Subcutaneous abdominal adipose tissue (tissue), 5 donors: ENCODE results near the gene ENPEP.

Experiments
- H3K27ac ChIP-seq: one replicate; pipeline ENCODE4 v1.7.0; 2013; ENCODE audit warnings: low read depth, mild to moderate bottlenecking, inconsistent platforms, low read length, moderate library complexity
- H3K27me3 ChIP-seq, 5 donors: one replicate each; pipeline ENCODE4 v1.7.0; 2013; ENCODE audit warnings: low read length in 5 of 5, inconsistent platforms in 1 of 5; ENCODE audit not compliant: control insufficient read depth in 5 of 5, insufficient read depth in 4 of 5
- H3K36me3 ChIP-seq, 5 donors: one replicate each; pipeline ENCODE4 v1.7.0; 2013; ENCODE audit warnings: low read length in 5 of 5; ENCODE audit not compliant: control insufficient read depth in 5 of 5, insufficient read depth in 5 of 5
- H3K4me1 ChIP-seq, 5 donors: one replicate each; pipeline ENCODE4 v1.7.0; 2013; ENCODE audit warnings: low read length in 5 of 5, mild to moderate bottlenecking in 3 of 5, moderate library complexity in 1 of 5; ENCODE audit not compliant: control insufficient read depth in 5 of 5, insufficient read depth in 5 of 5
- H3K4me3 ChIP-seq, 5 donors: one replicate each; pipeline ENCODE4 v1.7.0; 2013; ENCODE audit warnings: low read length in 5 of 5, low read depth in 1 of 5
- H3K9ac ChIP-seq, 5 donors: one replicate each; pipeline ENCODE4 v1.7.0; 2013; ENCODE audit warnings: low read length in 5 of 5, mild to moderate bottlenecking in 4 of 5, moderate library complexity in 3 of 5
- H3K9me3 ChIP-seq, 5 donors: one replicate each; pipeline ENCODE4 v1.7.0; 2013; ENCODE audit warnings: low read length in 5 of 5; ENCODE audit not compliant: control insufficient read depth in 5 of 5
- donor health status: healthy.
- donor health status: healthy.
- donor health status: healthy.
- donor health status: healthy.
- donor health status: healthy.

ENPEP gene

DNA sequence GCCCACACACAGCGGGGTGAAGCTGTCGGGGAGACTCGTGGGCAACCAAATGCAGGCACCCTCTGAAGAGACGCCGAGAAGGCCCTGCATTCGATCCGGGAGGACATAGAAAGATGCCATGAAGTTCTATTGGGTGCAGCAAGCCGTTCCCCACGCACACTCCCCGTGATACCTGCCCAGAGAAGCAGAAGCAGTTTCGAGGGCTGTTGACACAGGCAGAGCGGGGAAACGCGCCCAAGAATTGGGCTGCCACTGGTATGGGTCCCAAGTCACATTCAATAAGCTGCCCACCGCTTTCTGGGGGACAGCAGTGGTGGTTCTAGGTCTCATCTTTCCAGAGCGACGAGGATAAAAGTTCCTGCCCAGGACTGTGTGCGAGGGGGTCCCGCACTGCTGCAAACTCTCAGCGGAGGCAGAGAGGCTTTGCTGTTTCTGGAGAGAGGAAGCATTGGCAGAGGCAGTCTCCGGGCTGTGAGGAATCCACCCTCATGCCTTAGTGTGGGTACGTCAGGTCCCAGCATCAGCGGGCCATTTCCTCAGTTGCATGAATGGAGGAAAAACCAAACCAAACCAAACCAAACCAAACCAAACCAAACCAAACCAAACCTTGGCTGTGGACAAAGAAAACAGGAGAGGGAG, 136.8 kb downstream of the ENPEP start:
- Histone ChIP-seq H3K4me1 (peaks cover 0 to 13% (median 10%) of the 10 kb centered on the region in 5 donors), H3K27me3 (peaks cover 45 to 71% (median 67%) of the 10 kb centered on the region in 5 donors), H3K36me3 (no peaks in the 10 kb centered on the region), H3K27ac (no peak overlapping the region), H3K4me3 (no peak overlapping the region), H3K9ac (no peak overlapping the region), H3K9me3 (no peaks in the 10 kb centered on the region)

DNA sequence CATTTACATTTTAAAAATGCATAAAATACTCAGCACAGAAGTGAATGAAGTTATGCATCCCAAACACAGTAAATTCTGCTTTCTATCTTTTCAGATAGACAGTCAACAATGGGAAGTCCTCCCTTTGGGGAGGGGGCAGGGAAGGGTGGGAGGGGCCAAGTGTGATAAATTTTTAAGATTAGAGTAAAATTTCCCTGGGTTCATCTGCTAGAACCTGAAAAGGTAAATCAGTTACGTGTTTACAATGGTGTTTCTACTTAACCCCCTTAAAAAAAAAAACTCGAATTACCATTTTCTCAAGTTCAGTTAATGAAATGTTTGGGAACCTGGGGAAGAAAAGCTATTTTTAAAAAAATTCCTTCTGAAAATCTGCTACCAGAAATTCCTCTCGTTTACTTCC, 137.8 kb downstream of the ENPEP start:
- peaks cover 0 to 2% (median 0%) of the 10 kb centered on the region in 5 donors for H3K9me3 ChIP-seq
- H3K4me1 ChIP-seq, result peaks cover 0 to 15% (median 13%) of the 10 kb centered on the region in 5 donors
- no peak overlapping the region for H3K9ac ChIP-seq
- H3K4me3 ChIP-seq, result no peak overlapping the region
- H3K36me3 ChIP-seq, result peaks cover 0 to 4% (median 0%) of the 10 kb centered on the region in 5 donors
- H3K27ac ChIP-seq, result no peak overlapping the region
- H3K27me3 ChIP-seq, result peaks cover 42 to 76% (median 71%) of the 10 kb centered on the region in 5 donors

- peaks cover 0 to 15% (median 13%) of the 10 kb centered on the region in 5 donors for H3K4me1 ChIP-seq
- peaks cover 0 to 2% (median 0%) of the 10 kb centered on the region in 5 donors for H3K9me3 ChIP-seq
- no peak overlapping the region for H3K9ac ChIP-seq
- H3K27ac ChIP-seq, result no peak overlapping the region
- H3K27me3 ChIP-seq, result peaks cover 38 to 75% (median 69%) of the 10 kb centered on the region in 5 donors
- H3K36me3 ChIP-seq, result peaks cover 0 to 4% (median 0%) of the 10 kb centered on the region in 5 donors
- no peak overlapping the region for H3K4me3 ChIP-seq
Observed at GRCh38 chr4:110614173-110614963, 138.4 kb downstream of the ENPEP start.
